Measurements from ENCODE around the gene OPALIN.

DNA sequence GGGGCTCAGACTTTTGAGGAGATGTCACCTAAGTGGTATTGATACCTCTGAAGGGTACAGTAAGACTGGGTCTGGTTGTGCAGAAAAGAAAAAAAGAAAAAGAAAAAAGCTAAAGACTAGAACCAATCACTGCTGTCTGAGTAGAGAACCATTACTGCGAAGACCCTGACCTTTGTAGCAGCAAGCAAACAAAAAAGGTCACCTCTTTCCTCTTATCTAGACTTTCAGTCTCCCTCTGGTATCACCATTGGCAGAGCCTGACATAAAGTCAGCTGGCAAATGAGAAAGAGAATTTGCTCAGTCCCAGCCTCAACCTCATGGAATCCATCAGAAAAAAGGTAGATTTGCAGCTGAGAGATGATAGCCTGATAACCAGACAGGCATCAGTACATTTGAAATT, 57.2 kb downstream of the OPALIN start:
- no peak for TF ChIP-seq POLR2AphosphoS5 (IDR thresholded peaks at IDR 0.05)
- TF ChIP-seq POLR2A (IDR thresholded peaks at IDR 0.05): no peak

Data from spleen (tissue), 3 donors.